Testis (tissue), 2 donors: Measurements from ENCODE around the gene OTC.

ENCODE experiments used
- CTCF ChIP-seq, 3 experiments: fragments of 450-650 bp in 2 of 3; fragments of 200-600 bp in 1 of 3; sonication (generic) in 1 of 3; IDR thresholded peaks; one replicate each; pipeline ENCODE4 v1.5.1; 2016 to 2019; ENCODE audit warnings: antibody characterized with exemption in 3 of 3, mild to moderate bottlenecking in 2 of 3, moderate library complexity in 1 of 3
- POLR2A ChIP-seq: fragments of 450-650 bp; IDR thresholded peaks from one replicate; pipeline ENCODE4 v1.6.1; 2017; ENCODE audit warnings: antibody characterized with exemption, mild to moderate bottlenecking, moderate library complexity

GRCh38 chrX:38465686-38466085 is 113.3 kb downstream of the OTC start:
- no peak for TF ChIP-seq CTCF (IDR thresholded peaks at IDR 0.05)
- TF ChIP-seq POLR2A: no peak
